GM18951 (cell line): Measurements from ENCODE around the gene C12orf43.

ENCODE experiments used
- POLR2A ChIP-seq: IDR thresholded peaks from 4 replicates; pipeline ENCODE4 v1.6.1; 2011; ENCODE audit warnings: mild to moderate bottlenecking; ENCODE audit not compliant: insufficient read length, insufficient read depth; ENCODE audit errors: extremely low read depth
- in situ Hi-C: fragments of 300-500 bp; cut with MboI; formaldehyde crosslinking; loops from one replicate; pipeline ENCODE4 v1.12.0; 2022; ENCODE audit warnings: low sequenced_read_pairs, mixed read lengths, inconsistent platforms; ENCODE audit not compliant: unreplicated experiment

The C12orf43 gene

GRCh38 chr12:120971299-120972180 is 44.7 kb downstream of the C12orf43 start:
- in situ Hi-C loops: no loop called here

GRCh38 chr12:120970310-120970709 is 46.0 kb downstream of the C12orf43 start:
- TF ChIP-seq POLR2A: no peak
- in situ Hi-C loops: no loop called here

More at GRCh38 chr12:120971299-120972180, 44.7 kb downstream of the C12orf43 start:
- no peak for TF ChIP-seq POLR2A

- no peak for TF ChIP-seq POLR2A
- in situ Hi-C loops: no loop called here
These were observed 50.7 kb downstream of the C12orf43 start for GRCh38 chr12:120965534-120966091.

- TF ChIP-seq POLR2A: no peak
- in situ Hi-C loops: no loop called here
These were observed 52.0 kb downstream of the C12orf43 start for GRCh38 chr12:120964298-120964697.

- TF ChIP-seq POLR2A: no peak
- in situ Hi-C loops: no loop called here
These were observed 53.7 kb downstream of the C12orf43 start for GRCh38 chr12:120962532-120963020.

- in situ Hi-C loops: no loop called here
These were observed 54.4 kb downstream of the C12orf43 start for GRCh38 chr12:120961604-120962531.

GRCh38 chr12:120960657-120961056 is 55.6 kb downstream of the C12orf43 start:
- in situ Hi-C loops: no loop called here
- TF ChIP-seq POLR2A: no peak

More at GRCh38 chr12:120961604-120962531, 54.4 kb downstream of the C12orf43 start:
- no peak for TF ChIP-seq POLR2A

GRCh38 chr12:120959111-120959878 is 57.0 kb downstream of the C12orf43 start:
- no peak for TF ChIP-seq POLR2A
- in situ Hi-C loops: no loop called here

GRCh38 chr12:120956579-120957300 is 59.5 kb downstream of the C12orf43 start:
- no peak for TF ChIP-seq POLR2A
- in situ Hi-C loops: no loop called here

- TF ChIP-seq POLR2A: no peak
- in situ Hi-C loops: no loop called here
These were observed 61.1 kb downstream of the C12orf43 start for GRCh38 chr12:120955232-120955631.

GRCh38 chr12:120950807-120951206 is 65.5 kb downstream of the C12orf43 start:
- no peak for TF ChIP-seq POLR2A
- in situ Hi-C loops: no loop called here
